ENCODE data around the gene FARSB.

DNA sequence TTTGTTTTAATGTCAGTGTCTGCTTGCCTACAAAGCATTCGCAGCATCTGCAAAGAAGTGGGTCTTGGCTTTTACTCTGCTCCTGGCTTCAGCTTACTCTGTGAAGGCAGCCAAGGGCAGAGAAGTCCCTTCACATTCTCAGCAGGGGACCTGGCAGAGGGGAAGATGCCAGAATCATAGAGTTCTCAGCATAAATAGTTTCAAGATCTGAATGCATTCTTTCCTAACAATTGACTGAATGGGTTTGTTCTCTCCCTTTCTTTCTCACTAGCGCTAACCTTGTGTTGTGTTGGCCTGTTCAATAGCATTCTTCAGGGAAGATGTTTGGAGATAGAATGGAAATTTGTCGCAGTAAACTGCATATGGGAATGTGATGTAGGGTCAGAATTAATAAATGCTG is 106.9 kb downstream of the FARSB start:
- TF ChIP-seq EZH2 (IDR thresholded peaks at IDR 0.05; ENCODE audit: insufficient read depth, poor library complexity, severe bottlenecking) (no peak), EZH2phosphoT487 (IDR thresholded peaks at IDR 0.05; ENCODE audit: insufficient read depth, low read depth) (no peak)
